Esophagus muscularis mucosa (tissue), 4 donors: Measurements from ENCODE around the gene AGK. TPM values are rescaled to one million over a fixed set of nuclear protein-coding genes. Genes with fewer than 3 reads are reported as not detected.

ENCODE experiments used
- DNase-seq: peaks from one replicate; pipeline ENCODE4 v3.0.0-alpha.2; 2017; ENCODE audit errors: extremely low spot score
- H3K27ac ChIP-seq, 4 donors: fragments of 200-600 bp; sonication (generic); replicated peaks in 1 of 4; 1 replicate in 3 of 4; 2 replicates in 1 of 4; pipeline ENCODE4 v1.5.1; 2016 to 2019; ENCODE audit warnings: mild to moderate bottlenecking in 1 of 4
- H3K27me3 ChIP-seq, 4 donors: fragments of 200-600 bp; sonication (generic); one replicate each; pipeline versions ENCODE4 v1.5.1 to v1.6.0; 2016 to 2019
- H3K36me3 ChIP-seq, 4 donors: fragments of 200-600 bp; sonication (generic); one replicate each; pipeline ENCODE4 v1.5.1; 2016 to 2019
- H3K4me1 ChIP-seq, 4 donors: fragments of 200-600 bp; sonication (generic); one replicate each; pipeline ENCODE4 v1.5.1; 2016 to 2019
- H3K4me3 ChIP-seq, 4 donors: fragments of 200-600 bp; sonication (generic); 1 replicate in 2 of 4; 2 replicates in 2 of 4; pipeline ENCODE4 v1.5.1; 2016 to 2019; ENCODE audit warnings: mild to moderate bottlenecking in 4 of 4, moderate library complexity in 1 of 4
- H3K9me3 ChIP-seq, 4 donors: fragments of 200-600 bp; sonication (generic); 1 replicate in 3 of 4; 2 replicates in 1 of 4; pipeline ENCODE4 v1.5.1; 2016 to 2019
- EP300 ChIP-seq: sonication (generic); formaldehyde crosslinking; IDR thresholded peaks from one replicate; pipeline ENCODE4 v1.6.1; 2017; ENCODE audit warnings: antibody characterized with exemption
- POLR2A ChIP-seq: fragments of 450-650 bp; IDR thresholded peaks from one replicate; pipeline ENCODE4 v1.6.1; 2017; ENCODE audit warnings: antibody characterized with exemption, moderate library complexity, mild to moderate bottlenecking, low read depth
- POLR2AphosphoS5 ChIP-seq, 2 donors: sonication (generic); formaldehyde crosslinking; IDR thresholded peaks; one replicate each; pipeline ENCODE4 v1.6.1; 2017; ENCODE audit warnings: antibody characterized with exemption in 2 of 2
- WGBS: methylation state at CpG from one replicate; pipeline ENCODE4 v1.1.5; 2018; 5-methylcytosine and 5-hydroxymethylcytosine counted together
- intact Hi-C: fragments of 100-400 bp; cut with DNase I; formaldehyde crosslinking; loops from one replicate; pipeline ENCODE4 v1.15.1; 2023
- total RNA-seq, 4 donors: library from RNA; depleted of rRNA; stranded (reverse); fragments of >200 nt; gene quantifications; one replicate each; pipeline versions ENCODE4 v1.1.0 to v1.2.1, GENCODE V29; 2016
- TF ChIP-seq, protein P1 (sequence below), 3 experiments: fragments of 200-600 bp in 2 of 3; fragments of 450-650 bp in 1 of 3; sonication (generic) in 2 of 3; IDR thresholded peaks; one replicate each; pipeline ENCODE4 v1.5.1; 2017 to 2019; ENCODE audit warnings: antibody characterized with exemption in 3 of 3, mild to moderate bottlenecking in 2 of 3, moderate library complexity in 1 of 3

AGK gene
- total RNA-seq, 4 donors from 2014 or later = 17.9 to 23.4 (median 19.2) TPM

GRCh38 chr7:141693082-141693481 is 141.9 kb downstream of the AGK start:
- no peak for DNase-seq
- no peak overlapping the region for H3K27ac ChIP-seq
- no peaks in the 10 kb centered on the region for H3K27me3 ChIP-seq
- intact Hi-C loops = no loop called here
- H3K9me3 ChIP-seq = no peaks in the 10 kb centered on the region
- H3K4me3 ChIP-seq = no peak overlapping the region
- no peaks in the 10 kb centered on the region for H3K36me3 ChIP-seq
- TF ChIP-seq, protein P1, sequence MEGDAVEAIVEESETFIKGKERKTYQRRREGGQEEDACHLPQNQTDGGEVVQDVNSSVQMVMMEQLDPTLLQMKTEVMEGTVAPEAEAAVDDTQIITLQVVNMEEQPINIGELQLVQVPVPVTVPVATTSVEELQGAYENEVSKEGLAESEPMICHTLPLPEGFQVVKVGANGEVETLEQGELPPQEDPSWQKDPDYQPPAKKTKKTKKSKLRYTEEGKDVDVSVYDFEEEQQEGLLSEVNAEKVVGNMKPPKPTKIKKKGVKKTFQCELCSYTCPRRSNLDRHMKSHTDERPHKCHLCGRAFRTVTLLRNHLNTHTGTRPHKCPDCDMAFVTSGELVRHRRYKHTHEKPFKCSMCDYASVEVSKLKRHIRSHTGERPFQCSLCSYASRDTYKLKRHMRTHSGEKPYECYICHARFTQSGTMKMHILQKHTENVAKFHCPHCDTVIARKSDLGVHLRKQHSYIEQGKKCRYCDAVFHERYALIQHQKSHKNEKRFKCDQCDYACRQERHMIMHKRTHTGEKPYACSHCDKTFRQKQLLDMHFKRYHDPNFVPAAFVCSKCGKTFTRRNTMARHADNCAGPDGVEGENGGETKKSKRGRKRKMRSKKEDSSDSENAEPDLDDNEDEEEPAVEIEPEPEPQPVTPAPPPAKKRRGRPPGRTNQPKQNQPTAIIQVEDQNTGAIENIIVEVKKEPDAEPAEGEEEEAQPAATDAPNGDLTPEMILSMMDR (IDR thresholded peaks at IDR 0.05) = no peak
- TF ChIP-seq POLR2A (no peak), EP300 (no peak), POLR2AphosphoS5 (IDR thresholded peaks at IDR 0.05) (no peak)
- peaks cover 13 to 26% (median 23%) of the 10 kb centered on the region in 4 donors for H3K4me1 ChIP-seq
- WGBS = 88% methylated on average over 3 of the region's 3 CpGs

- peaks cover 18 to 52% (median 41%) of the 10 kb centered on the region in 4 donors for H3K4me1 ChIP-seq
These were observed 144.6 kb downstream of the AGK start for GRCh38 chr7:141695803-141696289.

DNA sequence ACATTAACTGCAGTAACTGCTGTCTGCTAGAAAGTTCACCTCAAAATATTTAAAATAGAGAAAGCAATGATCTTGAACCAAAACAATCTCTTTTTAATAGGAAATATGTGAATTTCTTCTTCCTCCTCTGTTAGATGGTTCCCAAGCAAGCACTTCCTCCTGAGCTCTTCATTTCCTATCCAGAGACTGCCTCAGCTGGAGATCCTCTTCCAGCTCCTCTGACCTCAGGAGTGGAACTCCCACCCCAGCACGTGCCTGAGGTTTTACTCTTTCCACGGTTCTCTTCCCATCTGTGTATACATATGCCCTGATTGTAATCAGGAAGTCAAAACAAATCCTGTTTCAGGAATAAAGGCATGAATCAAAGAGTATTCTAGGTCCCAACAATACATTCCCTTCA is 145.1 kb downstream of the AGK start:
- H3K9me3 ChIP-seq = no peaks in the 10 kb centered on the region
- no peak for DNase-seq
- H3K4me3 ChIP-seq = no peak overlapping the region
- WGBS = 35% methylated on average over 2 of the region's 2 CpGs
- H3K27ac ChIP-seq = no peak overlapping the region
- no peaks in the 10 kb centered on the region for H3K27me3 ChIP-seq
- TF ChIP-seq POLR2AphosphoS5 (IDR thresholded peaks at IDR 0.05) (no peak), POLR2A (no peak), EP300 (no peak)
- TF ChIP-seq, protein P1 (IDR thresholded peaks at IDR 0.05) = no peak
- no peaks in the 10 kb centered on the region for H3K36me3 ChIP-seq
- H3K4me1 ChIP-seq = peaks cover 20 to 55% (median 44%) of the 10 kb centered on the region in 4 donors
- intact Hi-C loops = no loop called here

More at GRCh38 chr7:141695803-141696289, 144.6 kb downstream of the AGK start:
- DNase-seq = no peak
- 87% methylated on average over 6 of the region's 6 CpGs for WGBS
- Histone ChIP-seq H3K27me3 (no peaks in the 10 kb centered on the region), H3K9me3 (no peaks in the 10 kb centered on the region), H3K4me3 (no peak overlapping the region), H3K27ac (no peak overlapping the region), H3K36me3 (no peaks in the 10 kb centered on the region)
- TF ChIP-seq EP300 (no peak), POLR2AphosphoS5 (IDR thresholded peaks at IDR 0.05) (no peak), POLR2A (no peak)
- TF ChIP-seq, protein P1 (IDR thresholded peaks at IDR 0.05) = no peak
- intact Hi-C loops = no loop called here

GRCh38 chr7:141697211-141697871 is 146.1 kb downstream of the AGK start:
- Histone ChIP-seq H3K27ac (no peak overlapping the region), H3K4me3 (no peak overlapping the region), H3K9me3 (no peaks in the 10 kb centered on the region), H3K4me1 (peaks cover 20 to 57% (median 45%) of the 10 kb centered on the region in 4 donors), H3K27me3 (no peaks in the 10 kb centered on the region), H3K36me3 (no peaks in the 10 kb centered on the region)
- 62% methylated on average over 10 of the region's 10 CpGs for WGBS
- TF ChIP-seq EP300 (no peak), POLR2A (no peak), POLR2AphosphoS5 (IDR thresholded peaks at IDR 0.05) (no peak)
- TF ChIP-seq, protein P1 (IDR thresholded peaks at IDR 0.05) = no peak
- no peak for DNase-seq
- intact Hi-C loops = no loop called here
